Upper lobe of left lung (tissue), 4 donors: ENCODE data around the gene SPATS2.

Experiments used
- POLR2AphosphoS5 ChIP-seq, 2 donors: sonication (generic); formaldehyde crosslinking; IDR thresholded peaks; one replicate each; pipeline ENCODE4 v1.5.1; 2017; ENCODE audit warnings: antibody characterized with exemption in 2 of 2
- TF ChIP-seq, protein P1 (sequence below), 6 experiments: fragments of 450-650 bp in 4 of 6; fragments of 200-600 bp in 2 of 6; sonication (generic) in 2 of 6; IDR thresholded peaks; one replicate each; pipeline ENCODE4 v1.5.1; 2016 to 2019; ENCODE audit warnings: antibody characterized with exemption in 6 of 6

GRCh38 chr12:49538510-49539403 is 171.5 kb downstream of the SPATS2 start, which contains the start of gene KCNH3:
- TF ChIP-seq POLR2AphosphoS5 (IDR thresholded peaks at IDR 0.05): no peak
- TF ChIP-seq, protein P1, sequence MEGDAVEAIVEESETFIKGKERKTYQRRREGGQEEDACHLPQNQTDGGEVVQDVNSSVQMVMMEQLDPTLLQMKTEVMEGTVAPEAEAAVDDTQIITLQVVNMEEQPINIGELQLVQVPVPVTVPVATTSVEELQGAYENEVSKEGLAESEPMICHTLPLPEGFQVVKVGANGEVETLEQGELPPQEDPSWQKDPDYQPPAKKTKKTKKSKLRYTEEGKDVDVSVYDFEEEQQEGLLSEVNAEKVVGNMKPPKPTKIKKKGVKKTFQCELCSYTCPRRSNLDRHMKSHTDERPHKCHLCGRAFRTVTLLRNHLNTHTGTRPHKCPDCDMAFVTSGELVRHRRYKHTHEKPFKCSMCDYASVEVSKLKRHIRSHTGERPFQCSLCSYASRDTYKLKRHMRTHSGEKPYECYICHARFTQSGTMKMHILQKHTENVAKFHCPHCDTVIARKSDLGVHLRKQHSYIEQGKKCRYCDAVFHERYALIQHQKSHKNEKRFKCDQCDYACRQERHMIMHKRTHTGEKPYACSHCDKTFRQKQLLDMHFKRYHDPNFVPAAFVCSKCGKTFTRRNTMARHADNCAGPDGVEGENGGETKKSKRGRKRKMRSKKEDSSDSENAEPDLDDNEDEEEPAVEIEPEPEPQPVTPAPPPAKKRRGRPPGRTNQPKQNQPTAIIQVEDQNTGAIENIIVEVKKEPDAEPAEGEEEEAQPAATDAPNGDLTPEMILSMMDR (IDR thresholded peaks at IDR 0.05): no peak
